Activated B cell treated with CpG ODN at 0.5 μM for 24 hours (primary cell): ENCODE measurements around the gene GRIN3A. TPM values are rescaled to one million over a fixed set of nuclear protein-coding genes. Genes with fewer than 3 reads are reported as not detected.

Experiments used
- ATAC-seq: fragments of 200-7000 bp; cut with Tn5 transposase; one replicate; pipeline ENCODE4 v1.10.0; 2021; ENCODE audit warnings: low read depth, mild to moderate bottlenecking, moderate library complexity
- CTCF ChIA-PET: fragments of 350-600 bp; sonication (Branson Sonifier 250); formaldehyde crosslinking; loops from one replicate; lab custom pipeline; 2021; ENCODE audit warnings: antibody characterized with exemption; lab: Charles Lee
- POLR2A ChIA-PET: fragments of 350-600 bp; sonication (Branson Sonifier 250); formaldehyde crosslinking; loops from one replicate; lab custom pipeline; 2021; ENCODE audit warnings: antibody characterized with exemption; lab: Charles Lee
- DNase-seq: peaks from one replicate; pipeline ENCODE4 v3.0.0; 2022
- H3K27ac Mint-ChIP-seq: one replicate; pipeline ENCODE4 v1.8.0; 2020; ENCODE audit warnings: mixed read lengths
- H3K27me3 Mint-ChIP-seq: one replicate; pipeline ENCODE4 v1.8.0; 2021; ENCODE audit warnings: mixed read lengths
- H3K36me3 Mint-ChIP-seq: one replicate; pipeline ENCODE4 v1.8.0; 2021; ENCODE audit warnings: low read depth, mixed read lengths
- H3K4me1 Mint-ChIP-seq: one replicate; pipeline ENCODE4 v1.8.0; 2021; ENCODE audit warnings: mixed read lengths
- H3K4me3 Mint-ChIP-seq: one replicate; pipeline ENCODE4 v1.8.0; 2020; ENCODE audit warnings: mild to moderate bottlenecking, mixed read lengths
- H3K9me3 Mint-ChIP-seq: one replicate; pipeline ENCODE4 v1.8.0; 2020; ENCODE audit warnings: mixed read lengths
- CTCF ChIP-seq: fragments of 200-600 bp; IDR thresholded peaks from one replicate; pipeline ENCODE4 v1.8.0; 2022; ENCODE audit warnings: antibody characterized with exemption, mild to moderate bottlenecking
- intact Hi-C: fragments of 100-400 bp; cut with micrococcal nuclease; formaldehyde crosslinking; loops from one replicate; pipeline ENCODE4 v1.15.1; 2024
- total RNA-seq: library from RNA; stranded (reverse); gene quantifications from 2 replicates; pipeline ENCODE4 v1.2.3, GENCODE V29; 2022

GRIN3A gene
- total RNA-seq, 1 donor from 2014 or later, result not detected

- H3K4me1 Mint-ChIP-seq, result no peaks in the 10 kb centered on the region
- no peak overlapping the region for H3K27ac Mint-ChIP-seq
- H3K9me3 Mint-ChIP-seq, result no peaks in the 10 kb centered on the region
- TF ChIP-seq CTCF, result no peak
- DNase-seq, result no peak
- POLR2A ChIA-PET, result no interaction called here
- CTCF ChIA-PET, result no interaction called here
- ATAC-seq, result no peak
- intact Hi-C loops, result no loop called here
- H3K36me3 Mint-ChIP-seq, result peaks cover 46% of the 10 kb centered on the region
- H3K27me3 Mint-ChIP-seq, result no peaks in the 10 kb centered on the region
- H3K4me3 Mint-ChIP-seq, result no peak overlapping the region
Observed at GRCh38 chr9:101569741-101570501, 168.5 kb downstream of the GRIN3A start.

- intact Hi-C loops, result no loop called here
- POLR2A ChIA-PET, result no interaction called here
Observed at GRCh38 chr9:101567725-101568350, 170.6 kb downstream of the GRIN3A start.

GRCh38 chr9:101566904-101567724 lies 171.3 kb downstream of the GRIN3A start:
- DNase-seq (no peak), ATAC-seq (no peak)
- H3K4me3 Mint-ChIP-seq, result no peak overlapping the region
- H3K36me3 Mint-ChIP-seq, result peaks cover 73% of the 10 kb centered on the region
- ChIA-PET POLR2A (interaction anchor here (0.6 kb wide), 1 partner anchor 32 kb away, joined by 3 read pairs; no protein-coding TSS in a partner anchor), CTCF (no interaction called here)
- TF ChIP-seq CTCF, result no peak
- intact Hi-C loops, result no loop called here
- H3K9me3 Mint-ChIP-seq, result no peaks in the 10 kb centered on the region
- H3K4me1 Mint-ChIP-seq, result no peaks in the 10 kb centered on the region
- no peaks in the 10 kb centered on the region for H3K27me3 Mint-ChIP-seq
- no peak overlapping the region for H3K27ac Mint-ChIP-seq

More at GRCh38 chr9:101567725-101568350, 170.6 kb downstream of the GRIN3A start:
- Mint-ChIP-seq H3K36me3 (peaks cover 65% of the 10 kb centered on the region), H3K27ac (no peak overlapping the region), H3K27me3 (no peaks in the 10 kb centered on the region), H3K4me1 (no peaks in the 10 kb centered on the region), H3K9me3 (no peaks in the 10 kb centered on the region), H3K4me3 (no peak overlapping the region)
- ATAC-seq (no peak), DNase-seq (no peak)
- CTCF ChIA-PET, result no interaction called here
- TF ChIP-seq CTCF, result no peak

- Mint-ChIP-seq H3K27ac (no peak overlapping the region), H3K4me1 (no peaks in the 10 kb centered on the region), H3K27me3 (no peaks in the 10 kb centered on the region), H3K4me3 (no peak overlapping the region), H3K36me3 (peaks cover 91% of the 10 kb centered on the region), H3K9me3 (peaks cover under 1% of the 10 kb centered on the region)
- ChIA-PET CTCF (no interaction called here), POLR2A (no interaction called here)
- DNase-seq (no peak), ATAC-seq (no peak)
- TF ChIP-seq CTCF, result no peak
- intact Hi-C loops, result no loop called here
Observed at GRCh38 chr9:101564252-101564651, 174.2 kb downstream of the GRIN3A start.

- TF ChIP-seq CTCF, result no peak
- Mint-ChIP-seq H3K27me3 (no peaks in the 10 kb centered on the region), H3K9me3 (peaks cover 8% of the 10 kb centered on the region), H3K27ac (no peak overlapping the region), H3K4me1 (no peaks in the 10 kb centered on the region), H3K36me3 (peaks cover 94% of the 10 kb centered on the region), H3K4me3 (no peak overlapping the region)
- ChIA-PET CTCF (no interaction called here), POLR2A (no interaction called here)
- DNase-seq, result no peak
- ATAC-seq, result no peak
- intact Hi-C loops, result no loop called here
Observed at GRCh38 chr9:101562966-101563365, 175.5 kb downstream of the GRIN3A start.
